NCI-H82 treated with DMSO at 0.1 percent for 48 hours (cell line): ENCODE results near the gene PDGFA.

Source experiments
- DNase-seq: peaks from one replicate; lab custom pipeline; 2025; ENCODE audit not compliant: unreplicated experiment; lab: John Stamatoyannopoulos, UW

Gene PDGFA

DNA sequence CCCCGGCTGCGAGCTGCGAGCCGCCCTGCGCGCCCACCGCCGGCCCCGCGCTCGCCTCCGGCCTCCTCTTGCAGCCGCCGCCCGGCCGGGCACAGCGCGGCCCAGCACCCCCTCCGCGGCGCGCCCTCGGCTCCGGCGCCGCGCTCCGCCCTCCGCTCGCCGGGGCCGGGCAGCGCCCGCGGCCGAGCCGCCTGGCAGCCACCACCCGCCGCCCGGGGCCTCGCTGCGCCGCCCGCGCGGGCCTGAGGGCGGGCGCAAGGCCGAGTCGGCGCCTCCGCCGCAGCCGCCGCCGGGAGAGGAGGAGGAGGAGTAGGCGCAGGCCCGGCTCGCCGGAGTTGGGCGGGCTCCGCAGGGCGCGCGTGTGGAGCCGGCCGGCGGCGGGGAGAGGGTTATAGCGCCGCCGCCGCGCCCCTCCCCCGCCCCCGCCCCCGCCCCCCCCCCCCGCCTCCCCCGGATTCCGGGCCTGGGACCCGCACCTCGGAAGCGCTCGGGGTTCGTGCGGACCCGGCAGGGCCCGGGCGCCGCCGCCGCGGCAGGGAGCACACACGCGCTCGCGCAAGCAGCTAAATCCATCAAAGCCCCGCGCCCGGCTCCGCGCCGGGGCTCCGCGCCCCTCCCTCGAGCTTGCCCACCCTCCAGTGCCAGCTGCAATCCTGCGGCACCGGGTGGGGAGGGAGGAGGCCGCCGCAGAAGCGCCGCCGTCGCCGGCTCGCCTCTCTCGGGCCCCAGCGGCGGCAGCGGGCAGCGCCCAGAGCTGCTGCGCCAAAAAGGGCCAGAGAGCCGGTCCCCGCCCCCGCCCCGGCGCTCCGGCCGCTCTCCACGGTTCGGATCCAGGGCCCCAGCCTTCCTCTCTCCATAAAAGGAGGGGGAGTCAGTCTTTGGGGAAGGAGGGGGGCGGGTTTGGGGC, at the start of gene PDGFA:
TSS of gene PDGFA (minus strand) at position 363 of the 907 bp plus-strand sequence. CDS start 845 bp downstream, outside the sequence.
- DNase-seq, result no peak

DNA sequence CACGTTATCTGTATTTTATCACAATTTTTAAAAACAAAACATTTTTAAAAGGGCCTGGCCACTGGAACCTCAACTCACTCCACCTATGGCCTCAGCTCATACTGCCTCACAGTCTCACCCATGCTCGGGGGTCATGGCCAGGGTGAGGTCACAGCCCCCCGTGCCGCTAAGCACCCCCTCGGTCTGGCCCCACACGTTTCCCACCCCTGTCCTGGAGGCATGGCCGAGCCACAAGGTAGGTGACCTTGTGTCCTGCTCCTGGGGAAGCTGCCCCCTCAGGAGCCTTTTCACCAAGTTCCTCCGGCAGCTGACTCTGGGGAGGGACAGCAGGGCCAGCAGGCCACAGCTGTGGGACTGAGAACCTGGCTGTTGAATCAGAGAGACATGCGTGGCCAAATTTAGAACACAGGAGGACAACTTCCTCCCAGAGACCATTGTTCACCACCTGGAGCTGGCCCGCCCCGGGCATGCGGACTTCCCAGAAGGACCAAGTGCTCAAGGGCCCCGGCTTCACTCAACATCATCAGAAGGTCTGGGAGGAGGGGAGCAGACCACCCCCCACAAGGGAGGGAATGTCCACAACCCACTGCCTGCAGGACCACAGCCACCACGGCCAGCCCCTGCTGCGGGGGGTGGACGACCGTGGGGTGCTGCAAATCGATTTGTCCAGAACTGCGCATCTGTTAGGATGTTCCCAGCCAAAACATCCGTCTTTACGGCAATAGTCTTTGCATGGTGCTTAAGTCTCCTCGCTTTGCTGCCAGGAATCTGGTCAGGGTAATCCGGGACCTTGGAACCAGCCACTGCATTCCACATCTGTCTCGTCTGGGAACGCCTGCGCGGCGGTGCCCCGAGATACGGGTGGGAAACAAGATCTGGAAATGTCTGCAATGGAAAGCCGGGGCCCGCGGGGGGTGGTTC, 48.6 kb upstream of the PDGFA start:
- DNase-seq, result no peak

DNA sequence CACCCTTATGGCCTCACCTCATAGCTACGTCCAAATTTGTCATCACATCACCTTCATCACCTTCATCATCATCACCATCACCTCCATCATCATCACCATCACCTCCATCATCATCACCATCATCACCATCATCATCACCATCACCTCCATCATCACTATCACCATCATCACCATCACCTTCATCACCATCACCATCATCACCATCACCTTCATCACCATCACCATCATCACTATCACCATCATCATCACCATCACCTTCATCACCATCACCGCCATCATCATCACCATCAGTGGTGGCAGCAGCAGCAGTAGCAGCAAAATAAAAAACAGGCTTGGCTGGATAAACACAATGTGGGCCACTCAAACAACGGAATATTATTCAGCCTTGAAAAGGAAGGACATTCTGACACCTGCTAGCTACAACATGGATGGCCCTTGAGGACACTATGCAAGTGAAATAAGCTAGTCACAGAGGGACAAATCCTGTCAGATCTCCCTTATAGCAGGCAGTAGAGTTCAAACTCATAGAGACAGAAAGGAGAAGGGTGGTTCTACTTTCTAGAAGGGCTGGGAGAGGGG, 47.7 kb upstream of the PDGFA start:
- no peak for DNase-seq

DNA sequence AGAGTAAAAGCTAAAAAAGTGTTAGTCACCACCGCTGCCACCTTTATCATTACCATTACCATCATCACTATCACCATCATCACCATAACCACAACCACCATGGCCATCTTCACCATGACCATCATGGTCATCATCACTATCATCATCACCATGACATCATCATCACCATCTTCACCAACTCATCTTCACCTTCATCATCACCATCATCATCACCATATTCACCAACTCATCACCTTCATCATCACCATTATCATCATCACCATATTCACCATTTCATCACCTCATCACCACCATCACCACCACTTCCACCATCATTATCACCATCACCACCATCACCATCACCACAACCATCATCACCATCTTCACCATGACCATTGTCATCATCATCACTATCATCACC, 46.5 kb upstream of the PDGFA start:
- DNase-seq, result no peak

DNA sequence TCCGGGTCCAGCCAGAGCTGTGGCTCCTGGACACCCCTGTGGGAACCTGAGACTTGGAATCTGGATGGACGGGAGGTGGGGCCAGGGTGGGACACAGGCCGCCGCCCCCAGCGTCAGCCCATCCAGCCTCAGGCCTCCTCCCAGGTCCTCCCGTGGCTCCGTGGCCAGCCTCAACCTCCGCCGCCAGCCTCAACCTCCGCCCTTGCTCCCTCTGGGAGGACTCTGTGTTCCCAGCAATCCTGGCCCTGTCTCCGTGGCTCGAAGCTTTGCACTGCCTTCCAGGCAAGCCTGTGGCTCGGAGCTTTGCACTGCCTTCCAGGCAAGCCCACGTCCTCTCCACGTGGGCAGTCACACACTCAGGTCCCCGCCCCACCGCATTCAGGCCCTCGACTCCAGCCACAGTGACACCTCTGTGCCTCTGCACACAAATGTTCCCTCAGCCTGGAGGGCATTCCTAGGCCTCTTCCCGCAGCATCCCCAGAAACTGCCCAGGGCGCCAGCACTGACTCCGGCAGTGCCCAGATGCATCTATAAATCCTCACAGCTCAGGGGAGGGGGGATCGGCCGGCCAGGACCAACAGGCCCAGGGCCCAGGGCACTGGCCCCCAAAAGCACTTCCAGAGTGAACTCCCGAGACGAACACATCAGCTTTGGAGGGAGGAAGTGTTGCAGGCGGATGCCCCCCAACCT, 44.7 kb upstream of the PDGFA start:
- no peak for DNase-seq

DNA sequence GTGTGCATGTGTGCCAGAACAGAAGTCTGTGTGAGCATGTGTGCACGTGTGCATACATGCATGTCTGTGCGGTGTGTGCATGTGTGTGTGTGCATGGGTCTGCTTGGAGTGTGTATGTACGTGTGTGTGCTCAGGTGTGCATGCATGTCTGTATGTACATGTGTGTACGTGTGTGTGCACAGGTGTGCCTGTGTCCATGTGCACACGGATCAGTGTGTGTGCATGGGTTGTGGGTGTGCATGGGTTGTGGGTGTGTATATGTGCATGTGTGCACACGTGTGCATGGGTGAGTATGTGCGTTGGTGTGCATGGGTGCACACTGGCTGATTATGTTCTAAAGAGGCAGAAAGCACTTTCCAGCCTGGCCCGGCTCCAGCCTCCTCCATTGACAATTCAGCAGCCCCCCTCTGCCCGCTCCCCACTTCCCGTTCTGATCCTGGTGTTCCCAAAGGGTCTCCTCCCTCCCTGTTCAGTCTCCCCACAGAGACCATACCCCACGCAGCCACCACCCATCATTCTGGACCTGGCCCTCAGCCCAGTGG, 44.1 kb upstream of the PDGFA start:
- no peak for DNase-seq

DNA sequence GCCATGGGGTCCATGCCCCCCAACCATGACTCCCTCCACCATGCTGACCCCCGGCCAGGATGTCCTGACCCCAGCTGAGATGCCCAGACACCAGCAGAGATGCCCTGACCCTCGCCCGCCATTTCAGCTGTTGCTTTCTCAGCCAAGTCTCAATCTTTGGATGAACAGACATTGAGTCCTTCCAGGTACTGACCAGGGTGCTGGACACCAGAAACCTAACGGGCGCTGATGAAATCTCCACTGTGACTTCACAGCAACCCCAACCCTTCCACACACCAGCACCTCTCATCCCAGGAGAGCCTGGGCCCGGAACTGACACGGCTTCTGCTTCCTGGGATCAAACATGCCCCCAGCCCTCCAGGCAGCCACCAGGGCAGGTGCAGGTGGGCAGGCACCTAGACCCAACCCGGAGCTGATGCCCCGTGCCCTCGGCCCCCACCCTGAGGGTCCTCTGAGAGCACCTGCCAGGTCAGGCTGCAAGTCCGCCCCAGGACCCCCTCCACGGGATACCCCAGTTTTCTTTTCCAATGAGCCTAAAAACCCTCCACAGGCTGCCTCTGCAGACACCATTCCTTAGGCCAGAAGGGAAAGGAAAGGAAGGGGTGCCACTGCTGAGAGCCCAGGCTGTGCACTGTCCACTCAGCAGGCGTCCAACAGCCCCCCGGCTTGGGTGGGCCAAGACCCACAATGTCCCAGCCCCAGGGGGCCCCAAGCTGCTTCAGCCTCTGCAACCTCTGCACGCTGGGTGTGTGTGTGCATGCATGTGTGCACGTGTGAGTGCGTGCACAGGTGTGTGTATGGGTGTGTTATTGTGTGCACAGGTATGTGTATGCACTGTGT, 43.4 kb upstream of the PDGFA start:
- DNase-seq, result no peak

DNA sequence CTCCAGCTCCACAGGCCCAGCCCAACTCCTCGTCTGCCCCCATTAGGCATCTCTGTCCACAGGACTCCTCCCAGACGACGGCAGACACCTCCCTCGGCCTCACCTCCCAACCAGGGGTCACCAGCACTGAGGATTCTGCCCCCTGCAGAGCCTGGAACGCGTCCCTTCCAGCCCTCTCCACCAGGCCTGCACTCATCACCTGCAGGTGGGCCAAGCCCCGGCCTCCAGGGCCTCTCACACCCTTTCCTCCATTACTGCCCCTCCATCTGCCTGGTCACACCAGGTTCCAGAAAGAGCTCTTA, 42.7 kb upstream of the PDGFA start:
- DNase-seq, result no peak

DNA sequence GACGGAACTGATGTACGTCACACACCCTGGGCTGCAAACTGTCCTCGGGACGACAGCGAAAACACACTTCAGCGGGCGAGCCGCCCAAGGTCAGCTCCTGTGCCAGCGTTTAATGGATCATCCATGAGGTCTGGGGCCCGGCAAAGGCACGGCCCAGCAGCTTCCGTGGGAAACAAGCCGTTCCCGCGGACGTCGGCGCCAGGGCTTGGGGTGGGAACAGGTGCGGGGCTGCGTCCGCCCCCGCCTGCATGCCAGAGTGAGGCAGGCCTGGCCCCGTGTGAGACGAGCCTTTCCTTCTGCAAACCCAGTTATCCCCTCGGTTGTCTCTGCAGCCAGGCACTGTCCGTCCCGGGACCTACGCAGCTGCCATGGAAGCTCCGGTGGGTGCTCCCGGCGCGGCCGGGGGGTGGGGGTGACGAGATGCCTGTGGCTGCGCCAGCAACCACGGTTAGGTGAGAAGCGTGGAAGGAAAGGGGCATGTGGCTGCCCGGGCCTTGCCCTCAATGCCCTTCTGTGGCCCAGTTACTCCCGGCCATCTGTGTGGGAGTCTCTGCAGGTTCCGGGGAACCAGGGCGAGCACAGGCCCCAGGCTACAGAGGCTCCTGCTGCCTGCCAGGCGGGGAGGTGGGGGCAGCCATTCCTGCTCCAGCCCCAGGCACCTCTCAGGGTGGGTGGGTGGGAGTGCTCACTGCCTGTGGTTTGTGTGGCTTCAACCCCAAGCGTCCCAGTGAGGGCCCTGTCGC, 42.2 kb upstream of the PDGFA start:
- no peak for DNase-seq

DNA sequence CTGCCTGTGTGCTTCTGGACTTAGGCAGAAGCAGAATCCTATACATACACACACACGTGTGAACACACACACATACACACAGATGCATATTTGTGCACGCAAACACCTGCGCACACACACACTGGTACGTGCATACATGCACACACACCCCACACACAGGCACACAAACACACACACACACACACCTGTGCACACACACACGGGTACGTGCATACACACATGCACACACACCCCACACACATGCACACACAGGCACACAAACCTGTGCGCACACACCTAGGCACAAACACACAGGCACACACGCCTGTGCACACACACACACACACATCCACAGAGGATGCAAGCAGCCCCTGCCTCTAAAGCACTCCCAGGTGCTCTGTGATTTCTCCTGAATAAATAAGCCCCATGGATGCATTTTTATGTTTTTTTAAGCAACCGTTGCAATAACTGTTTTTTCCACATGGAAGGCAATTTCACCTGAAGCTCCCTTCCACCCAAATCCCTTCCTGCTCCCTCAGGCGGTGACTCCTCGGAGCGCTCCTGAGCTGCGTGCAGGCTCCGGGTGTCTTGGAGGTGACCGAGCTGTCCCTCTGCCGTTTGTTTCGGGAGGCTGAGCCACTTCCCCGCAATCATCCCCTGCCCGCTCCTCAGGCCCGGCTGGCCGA, 41.5 kb upstream of the PDGFA start:
- no peak for DNase-seq

DNA sequence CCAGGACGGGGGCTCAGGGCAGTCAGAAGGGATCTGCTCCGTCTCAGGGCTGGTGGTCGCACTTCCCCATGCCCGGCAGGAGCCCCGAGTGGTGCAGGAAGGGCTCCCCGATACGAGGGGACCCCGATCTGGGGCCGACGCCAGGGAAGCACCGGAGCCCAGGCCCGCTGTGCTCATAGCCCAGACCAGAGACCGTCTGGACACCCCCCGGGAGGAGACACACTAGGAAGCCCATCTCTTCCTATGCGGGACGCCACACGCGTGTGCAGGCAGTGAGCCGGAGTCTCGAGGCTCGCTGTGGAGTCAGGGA, 39.7 kb upstream of the PDGFA start:
- DNase-seq, result no peak

DNA sequence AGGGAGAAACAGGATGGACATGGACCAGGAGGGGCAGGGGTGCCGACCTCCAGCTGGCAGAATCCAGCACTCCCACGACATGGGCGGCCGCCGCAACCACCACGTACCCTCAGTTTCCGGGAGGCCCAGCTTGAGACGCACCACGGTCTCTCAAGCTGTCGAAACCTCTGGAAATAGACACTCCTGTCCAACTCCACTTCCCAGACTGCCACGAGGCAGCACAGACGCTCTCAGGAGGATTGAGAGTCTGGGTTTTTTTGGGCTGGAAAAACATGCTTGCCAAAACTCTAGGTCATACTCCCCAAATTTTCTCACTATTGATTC, 37.9 kb upstream of the PDGFA start:
- DNase-seq, result no peak

DNA sequence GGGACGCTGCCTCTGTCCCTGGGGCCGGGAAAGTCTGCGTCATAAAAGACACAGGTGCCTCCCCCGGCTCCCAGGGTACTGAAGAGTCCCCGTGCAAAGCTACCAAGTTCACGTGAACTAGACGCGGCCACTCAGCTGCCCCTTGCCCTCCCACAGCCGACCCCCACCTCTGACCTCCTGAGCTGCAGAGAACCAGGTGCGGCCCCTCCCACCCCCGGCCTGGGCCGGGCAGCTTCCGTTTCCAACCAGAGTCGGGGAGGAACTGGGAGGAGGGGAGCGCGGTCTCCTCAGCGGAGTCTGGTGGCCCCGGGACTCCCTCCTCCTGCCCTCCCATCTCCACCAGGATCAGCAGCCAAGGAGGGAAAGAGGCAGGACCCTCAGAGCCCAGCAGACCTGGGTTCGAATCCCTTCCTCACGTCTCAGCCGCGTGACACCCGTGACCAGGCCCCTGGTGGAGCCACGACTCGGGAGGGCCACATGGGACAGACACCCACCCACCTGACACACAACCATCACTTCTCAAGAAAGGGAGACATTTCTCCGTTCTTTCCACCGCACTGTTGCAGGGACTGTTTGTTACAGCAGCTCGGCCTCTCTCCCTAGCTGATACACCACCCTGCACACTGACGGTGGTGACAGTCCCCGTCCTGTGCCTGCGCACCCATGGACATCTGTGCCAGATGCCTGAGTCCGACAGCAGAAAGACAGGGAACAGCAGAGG, 37.4 kb upstream of the PDGFA start:
- DNase-seq, result no peak

DNA sequence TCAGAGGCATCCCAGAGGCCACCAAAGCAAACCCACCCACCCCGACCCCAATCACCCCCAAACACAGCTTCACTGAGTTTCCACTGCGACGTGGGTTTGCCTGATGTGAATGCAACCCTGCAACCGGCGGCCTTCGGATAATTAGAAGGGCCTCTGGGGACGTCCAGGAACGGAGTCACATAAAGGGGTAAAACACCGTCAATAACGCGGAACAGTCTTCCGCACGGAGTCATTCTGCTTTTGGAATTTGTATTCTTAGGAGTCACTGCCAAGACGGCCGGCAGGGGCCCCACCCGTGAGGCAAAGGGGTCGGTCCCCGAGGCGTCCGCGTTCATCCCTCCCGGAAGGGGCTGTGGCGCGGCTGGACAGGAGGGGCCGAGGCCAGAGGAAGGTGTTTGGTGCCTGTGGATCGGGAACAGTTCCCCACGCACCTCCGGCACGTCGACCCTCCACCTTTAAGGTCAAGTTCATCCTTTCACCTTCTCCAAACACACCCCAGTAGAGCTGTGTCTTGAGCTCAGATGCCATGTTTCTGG, 36.7 kb upstream of the PDGFA start:
- no peak for DNase-seq

DNA sequence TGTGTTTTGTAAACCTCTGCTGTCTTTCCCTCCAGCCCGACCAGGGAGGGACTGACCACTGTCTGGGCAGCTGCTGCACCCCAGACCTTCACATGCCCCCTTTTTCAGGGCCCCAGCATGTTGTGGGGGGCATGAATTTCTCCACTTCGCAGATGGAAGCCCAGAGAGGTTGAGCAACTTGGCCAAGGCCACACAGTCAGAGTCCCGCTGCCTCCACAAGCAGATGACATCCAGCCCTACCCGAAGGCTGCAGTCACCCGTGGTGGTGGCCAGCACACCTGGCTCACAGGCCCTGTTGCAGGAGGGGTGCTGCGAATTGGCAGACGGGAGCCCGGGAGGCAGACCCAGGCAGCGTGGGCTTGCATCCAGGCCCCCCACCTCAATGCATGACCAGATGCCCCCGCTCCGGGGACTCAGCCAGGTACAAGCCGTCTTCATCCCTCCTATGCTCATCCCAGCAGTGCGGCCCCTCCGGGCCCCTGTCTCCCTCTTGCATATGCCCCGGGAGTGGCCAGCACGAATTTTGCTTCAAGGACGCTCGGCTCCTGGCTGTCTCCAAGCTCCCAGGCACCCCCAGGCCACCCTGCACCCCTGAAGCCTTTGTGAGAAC, 36.0 kb upstream of the PDGFA start:
- no peak for DNase-seq

DNA sequence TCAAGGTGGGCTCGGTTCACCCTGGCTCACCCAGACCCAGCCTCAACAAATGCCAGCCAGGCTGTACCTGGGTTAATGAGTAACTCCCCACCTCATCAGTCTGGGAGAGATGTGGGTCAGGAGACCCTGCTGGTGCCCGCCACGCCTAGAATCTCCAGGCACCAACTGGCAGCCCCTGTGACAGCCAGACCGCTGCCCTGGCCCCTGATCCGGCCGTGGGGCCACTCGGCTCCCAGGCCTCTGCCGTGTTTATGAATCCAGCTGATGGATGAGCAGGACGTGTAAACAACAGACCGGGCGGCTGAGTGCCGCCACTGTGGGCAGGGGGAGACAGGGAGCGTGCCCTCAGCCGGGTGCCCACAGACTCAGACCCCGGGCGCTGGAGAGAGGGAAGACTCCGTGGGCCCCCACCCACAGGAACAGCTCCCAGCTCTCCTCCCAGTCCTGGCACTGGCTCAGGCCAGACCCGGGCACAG, 34.0 kb upstream of the PDGFA start:
- no peak for DNase-seq

DNA sequence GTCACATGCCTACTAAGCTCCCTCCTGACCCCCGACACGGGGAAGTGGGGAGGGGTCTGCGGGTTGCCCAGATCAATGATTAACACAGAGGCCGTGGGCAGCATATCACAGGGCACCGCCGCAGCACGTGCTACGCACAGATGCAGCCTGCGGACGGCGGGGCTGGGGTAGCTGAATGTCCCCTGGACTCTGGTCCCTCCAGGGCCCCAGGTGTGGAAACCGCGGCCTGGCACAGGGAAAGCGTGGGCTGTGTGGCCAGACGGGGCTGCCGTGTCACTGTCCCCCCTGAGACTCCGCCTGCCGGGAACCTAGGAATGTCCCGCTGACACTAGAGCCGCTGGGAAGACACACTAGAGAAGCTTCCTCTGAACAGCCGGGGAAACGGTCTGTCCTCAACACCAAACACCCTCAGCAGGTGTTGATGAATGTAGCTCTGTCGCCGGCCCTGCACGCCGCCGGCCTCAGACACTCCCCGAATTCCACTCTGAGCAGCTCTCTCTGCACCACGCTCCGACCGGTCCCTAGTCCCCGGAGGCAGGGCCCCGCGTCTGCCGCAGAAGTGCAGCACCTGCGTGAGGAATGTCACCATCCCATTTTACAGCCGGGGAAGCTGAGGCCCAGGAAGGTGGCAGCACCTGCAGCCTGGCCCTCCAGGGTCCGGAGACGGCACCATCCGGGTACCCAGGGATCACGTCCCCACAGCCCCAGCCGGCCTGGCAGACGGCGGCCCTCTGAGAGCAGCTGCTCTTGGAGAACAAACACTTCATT, 33.4 kb upstream of the PDGFA start:
- DNase-seq, result no peak
